Pulmonary artery endothelial cell (primary cell): Measurements from ENCODE around the gene MNX1. TPM values are rescaled to one million over a fixed set of nuclear protein-coding genes. Genes with fewer than 3 reads are reported as not detected.

Experiments used
- DNase-seq: peaks from one replicate; pipeline ENCODE4 v3.0.0-alpha.2; 2011; ENCODE audit warnings: low read depth, low spot score
- total RNA-seq: library from RNA; depleted of rRNA; stranded (reverse); fragments of >200 nt; gene quantifications from 2 replicates; pipeline ENCODE4 v1.2.3, GENCODE V29; 2014

The MNX1 gene
- total RNA-seq = not detected in 2 replicates

- DNase-seq = no peak
Measured at GRCh38 chr7:157010588-157011332, at the start of gene MNX1. Gene MNX1, minus strand, starts transcription at chr7:157010663. Its CDS starts 313 bp downstream, at chr7:157010350.

GRCh38 chr7:157059534-157059933 lies 49.1 kb upstream of the MNX1 start:
- DNase-seq = no peak

DNA sequence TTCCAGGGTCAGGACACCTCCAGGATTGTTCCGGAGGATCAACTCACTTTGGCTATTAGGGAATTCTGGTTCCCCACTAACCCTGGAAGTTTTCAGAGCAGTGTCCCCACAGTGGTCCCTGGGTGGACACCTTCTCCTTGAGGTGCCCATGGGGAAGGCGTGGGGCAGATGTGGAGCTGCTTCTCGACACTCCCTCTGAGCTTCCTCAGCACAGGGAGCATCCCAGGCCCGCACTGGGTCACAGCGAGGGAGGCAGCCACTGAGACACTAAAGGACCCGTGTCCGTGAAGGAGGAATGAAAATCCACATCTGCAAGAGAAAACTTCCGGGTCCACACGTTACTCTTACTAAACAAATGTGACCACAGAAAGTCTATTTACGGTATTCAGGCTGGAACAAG lies 48.2 kb upstream of the MNX1 start:
- DNase-seq = no peak

DNA sequence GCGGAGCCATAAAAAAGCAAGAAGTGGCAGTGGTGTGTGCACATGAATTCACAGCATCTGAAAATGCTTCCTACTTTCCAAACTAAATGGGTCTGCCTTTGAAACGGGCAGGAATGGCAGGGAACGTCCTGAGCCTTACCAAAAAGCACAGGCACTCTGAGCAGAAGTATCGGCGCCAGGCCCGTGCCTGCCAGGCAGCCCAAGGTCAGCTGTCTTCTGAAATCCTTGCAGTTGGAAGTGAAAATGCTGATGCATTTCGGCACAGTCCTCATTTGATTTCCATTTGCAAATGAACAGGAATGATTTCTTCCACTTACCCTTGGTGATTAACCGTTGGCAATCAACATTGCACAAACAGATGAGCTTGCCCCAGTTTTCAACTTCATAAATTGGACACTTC lies 47.6 kb upstream of the MNX1 start:
- DNase-seq = no peak

DNA sequence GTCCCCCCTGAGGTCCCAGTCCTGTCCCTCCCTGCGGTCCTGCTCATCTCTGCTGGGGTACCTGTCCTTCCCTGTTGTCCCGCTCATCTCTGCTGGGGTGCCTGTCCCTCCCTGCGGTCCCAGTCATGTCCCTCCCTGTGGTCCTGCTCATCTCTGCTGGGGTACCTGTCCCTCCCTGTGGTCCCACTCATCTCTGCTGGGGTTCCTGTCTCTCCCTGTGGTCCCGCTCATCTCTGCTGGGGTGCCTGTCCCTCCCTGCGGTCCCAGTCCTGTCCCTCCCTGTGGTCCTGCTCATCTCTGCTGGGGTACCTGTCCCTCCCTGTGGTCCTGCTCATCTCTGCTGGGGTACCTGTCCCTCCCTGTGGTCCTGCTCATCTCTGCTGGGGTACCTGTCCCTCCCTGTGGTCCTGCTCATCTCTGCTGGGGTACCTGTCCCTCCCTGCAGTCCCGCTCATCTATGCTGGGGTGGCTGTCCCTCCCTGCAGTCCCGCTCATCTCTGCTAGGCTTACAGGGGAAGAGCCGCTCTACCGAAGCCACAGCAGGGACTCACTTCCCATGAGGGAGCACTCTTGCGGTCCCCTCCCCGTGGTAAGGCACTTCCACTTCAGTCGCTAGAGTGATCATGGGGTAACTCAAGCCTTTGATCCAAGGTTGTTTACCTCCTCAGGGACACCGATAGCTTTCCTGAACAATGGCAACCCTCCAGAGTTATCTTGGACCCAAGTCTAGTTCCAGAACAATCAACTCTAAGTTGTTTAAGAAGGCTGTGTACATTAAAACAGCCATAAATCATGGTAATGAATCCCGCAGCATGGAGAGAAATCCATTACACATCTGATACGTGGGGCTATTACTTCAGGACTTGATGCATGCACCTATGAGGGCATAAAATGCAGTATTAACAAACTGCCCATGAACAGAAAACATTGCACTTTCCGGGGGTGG lies 46.8 kb upstream of the MNX1 start:
- DNase-seq = no peak

DNA sequence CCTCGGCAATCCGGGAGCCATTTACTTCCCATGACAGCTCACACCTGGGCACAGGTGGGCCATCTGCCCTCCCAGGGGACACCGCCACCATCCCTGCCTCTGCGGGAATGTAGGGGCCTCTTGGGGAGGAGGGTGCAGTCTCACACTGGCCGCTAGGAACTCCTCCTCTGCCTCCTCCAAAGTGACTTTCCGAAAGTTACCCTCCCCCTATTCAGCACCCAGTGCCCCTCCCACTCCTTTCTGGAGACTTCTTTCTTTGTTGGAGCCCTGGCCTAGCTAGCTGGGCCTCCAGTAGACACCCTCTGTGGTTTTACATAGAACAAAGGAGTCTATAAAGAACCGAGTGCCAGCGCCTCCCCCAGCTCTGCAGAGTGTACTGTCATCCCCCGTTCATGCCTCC lies 45.8 kb upstream of the MNX1 start:
- DNase-seq = no peak

- no peak for DNase-seq
Measured at GRCh38 chr7:157054927-157055326, 44.5 kb upstream of the MNX1 start.

GRCh38 chr7:157053118-157053517 lies 42.7 kb upstream of the MNX1 start:
- no peak for DNase-seq

- DNase-seq = no peak
Measured at GRCh38 chr7:157047148-157047547, 36.7 kb upstream of the MNX1 start.

DNA sequence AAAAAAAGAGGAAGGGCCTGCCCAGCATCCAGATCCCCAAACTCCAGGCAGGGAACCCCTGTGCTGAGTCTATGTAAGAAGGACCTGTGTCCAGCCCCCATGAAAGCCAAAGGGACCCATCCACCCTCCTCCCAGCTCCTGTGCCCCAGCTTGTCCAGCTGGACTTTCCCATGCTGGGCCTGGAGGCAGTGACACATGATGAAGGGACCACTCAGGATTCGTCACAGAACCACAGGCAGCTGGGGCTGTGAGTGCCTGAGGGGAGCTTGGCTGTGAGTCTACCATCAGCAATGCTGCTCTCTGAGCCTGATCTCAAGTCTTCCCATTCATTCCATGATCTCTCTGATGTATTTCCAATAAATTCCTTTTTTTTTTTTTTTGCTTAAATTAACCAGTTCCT lies 36.2 kb upstream of the MNX1 start:
- no peak for DNase-seq

GRCh38 chr7:157044943-157045660 lies 34.6 kb upstream of the MNX1 start:
- no peak for DNase-seq

DNA sequence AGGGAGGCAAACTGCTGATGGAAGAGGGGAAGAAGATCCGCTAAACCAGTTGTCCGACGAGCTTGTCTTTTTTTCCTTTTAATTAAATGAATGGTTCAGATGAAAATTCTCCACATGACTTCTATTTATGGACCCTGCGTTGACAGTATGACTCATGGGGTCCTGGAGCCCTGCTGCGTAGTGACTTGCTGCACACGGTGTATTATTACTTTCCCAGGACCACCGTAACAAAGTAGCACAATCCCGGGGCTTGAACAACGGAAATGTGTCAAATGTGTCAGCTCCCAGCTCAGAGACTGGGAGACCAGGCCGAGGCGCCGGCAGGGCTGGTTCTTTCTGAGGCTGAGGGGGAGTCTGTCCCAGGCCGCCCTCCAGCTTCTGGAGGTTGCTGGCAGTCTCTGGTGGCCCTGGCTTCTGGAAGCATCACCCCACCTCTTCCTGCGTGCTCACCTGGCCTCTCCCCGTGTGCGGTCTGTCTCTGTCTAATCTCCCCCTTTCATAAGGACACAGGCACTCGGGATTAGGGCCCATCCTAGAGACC lies 33.8 kb upstream of the MNX1 start:
- DNase-seq = no peak

DNA sequence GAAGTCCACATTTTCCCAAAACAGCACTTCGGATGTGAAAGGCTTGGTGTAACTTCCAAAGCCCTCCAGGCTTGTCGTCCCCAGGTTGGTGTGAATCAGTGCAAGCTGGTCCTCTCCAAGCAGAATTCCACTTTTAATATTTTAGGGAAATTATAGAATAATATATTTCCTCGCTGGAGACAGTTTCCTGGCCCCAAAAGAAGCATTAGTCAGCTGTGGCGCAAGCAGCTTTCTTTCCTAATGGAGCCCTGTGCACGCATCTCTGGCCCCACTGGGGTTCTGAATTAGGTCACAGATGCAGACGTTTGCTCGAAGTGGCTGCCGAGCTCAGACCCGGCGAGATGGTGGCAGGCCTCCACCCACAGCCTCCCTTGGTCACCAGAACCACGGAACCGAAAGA lies 33.3 kb upstream of the MNX1 start:
- no peak for DNase-seq

GRCh38 chr7:157041514-157042277 lies 31.2 kb upstream of the MNX1 start:
- DNase-seq = no peak

GRCh38 chr7:157041004-157041403 lies 30.5 kb upstream of the MNX1 start:
- DNase-seq = no peak

GRCh38 chr7:157037635-157038034 lies 27.2 kb upstream of the MNX1 start:
- DNase-seq = no peak

GRCh38 chr7:157037028-157037427 lies 26.6 kb upstream of the MNX1 start:
- no peak for DNase-seq

GRCh38 chr7:157035979-157036378 lies 25.5 kb upstream of the MNX1 start:
- DNase-seq = no peak

DNA sequence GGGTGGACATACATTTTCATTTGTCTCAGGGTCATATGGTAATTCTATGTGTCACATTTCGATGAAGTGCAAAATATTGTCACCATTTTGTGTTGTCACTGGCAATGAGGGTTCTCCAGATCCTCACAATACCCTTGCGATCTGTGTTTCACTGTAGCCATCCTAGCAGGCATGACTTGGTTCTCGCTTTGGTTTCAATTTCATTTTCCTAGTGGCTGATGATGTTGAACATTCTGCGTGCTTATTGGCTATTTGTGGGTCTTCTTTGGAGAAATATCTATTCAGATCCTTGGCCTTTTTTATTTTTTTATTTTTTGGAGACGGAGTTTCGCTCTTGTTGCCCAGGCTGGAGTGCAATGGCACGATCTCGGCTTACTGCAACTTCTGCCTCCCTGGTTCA lies 24.8 kb upstream of the MNX1 start:
- no peak for DNase-seq

- no peak for DNase-seq
Measured at GRCh38 chr7:157033483-157034473, 23.3 kb upstream of the MNX1 start.
